ENCODE measurements around the gene ELF4. TPM values are rescaled to one million over a fixed set of nuclear protein-coding genes. Genes with fewer than 3 reads are reported as not detected.

Gene ELF4
- total RNA-seq, 1 experiment from 2014 or later: 9.0 TPM

- H3K4me3 ChIP-seq (ENCODE audit: low read depth, low read length, poor library complexity, severe bottlenecking): no peak overlapping the region
- no peaks in the 10 kb centered on the region for H3K36me3 ChIP-seq (ENCODE audit: insufficient read depth, low read length, poor library complexity, severe bottlenecking)
- H3K27ac ChIP-seq (ENCODE audit: low read depth, low read length, poor library complexity, severe bottlenecking): no peak overlapping the region
- no peaks in the 10 kb centered on the region for H3K4me1 ChIP-seq (ENCODE audit: insufficient read depth, low read length, poor library complexity, severe bottlenecking)
- no TSS peak for BruUV-seq (replicated peaks)
- TF ChIP-seq CTCF (conservative IDR thresholded peaks at IDR 0.05; ENCODE audit: low read depth, low read length): no peak
- POLR2A ChIA-PET (ENCODE audit: low non-redundant PET): no interaction called here
- H3K9me3 ChIP-seq (ENCODE audit: low read depth, low read length, poor library complexity, severe bottlenecking): no peaks in the 10 kb centered on the region
- CTCF ChIA-PET: no interaction called here
- intact Hi-C loops (cut with micrococcal nuclease; ENCODE audit: unreplicated experiment): no loop called here
- H3K27me3 ChIP-seq (replicated peaks; ENCODE audit: insufficient read depth, low read depth, low read length, poor library complexity): no peaks in the 10 kb centered on the region
- DNase-seq (ENCODE audit: low spot score): no peak
Observed at GRCh38 chrX:130081421-130082045, 28.8 kb downstream of the ELF4 start.

- CTCF ChIA-PET: no interaction called here
- TF ChIP-seq CTCF (conservative IDR thresholded peaks at IDR 0.05; ENCODE audit: low read depth, low read length): no peak
- no peak for TF ChIP-seq EZH2 (IDR thresholded peaks at IDR 0.05; ENCODE audit: borderline replicate concordance, low read depth, low read length, poor library complexity, severe bottlenecking)
- Histone ChIP-seq H3K27ac (ENCODE audit: low read depth, low read length, poor library complexity, severe bottlenecking) (no peak overlapping the region), H3K4me1 (ENCODE audit: insufficient read depth, low read length, poor library complexity, severe bottlenecking) (no peaks in the 10 kb centered on the region), H3K4me3 (ENCODE audit: low read depth, low read length, poor library complexity, severe bottlenecking) (no peak overlapping the region), H3K27me3 (replicated peaks; ENCODE audit: insufficient read depth, low read depth, low read length, poor library complexity) (no peaks in the 10 kb centered on the region), H3K9me3 (ENCODE audit: low read depth, low read length, poor library complexity, severe bottlenecking) (no peaks in the 10 kb centered on the region), H3K36me3 (ENCODE audit: insufficient read depth, low read length, poor library complexity, severe bottlenecking) (no peaks in the 10 kb centered on the region)
- POLR2A ChIA-PET (ENCODE audit: low non-redundant PET): no interaction called here
- DNase-seq (ENCODE audit: low spot score): no peak
- intact Hi-C loops (cut with micrococcal nuclease; ENCODE audit: unreplicated experiment): loop anchor here (1.0 kb wide), 1 partner anchor 111 kb away; no protein-coding TSS in a partner anchor
- no TSS peak for BruUV-seq (replicated peaks)
Observed at GRCh38 chrX:130080791-130081367, 29.4 kb downstream of the ELF4 start.

GRCh38 chrX:130079824-130080406 is 30.4 kb downstream of the ELF4 start:
- ChIA-PET CTCF (interaction anchor here (0.6 to 1.1 kb wide), 9 partner anchors 16 to 837 kb away, joined by 3 to 9 read pairs (median 5); partner anchors contain the start of gene AIFM1), POLR2A (ENCODE audit: low non-redundant PET) (no interaction called here)
- H3K4me3 ChIP-seq (ENCODE audit: low read depth, low read length, poor library complexity, severe bottlenecking): no peak overlapping the region
- peak; percentile 78 for DNase-seq (ENCODE audit: low spot score)
- intact Hi-C loops (cut with micrococcal nuclease; ENCODE audit: unreplicated experiment): loop anchor here (1.0 kb wide), 1 partner anchor 112 kb away; no protein-coding TSS in a partner anchor
- BruUV-seq (replicated peaks): no TSS peak
- no peaks in the 10 kb centered on the region for H3K9me3 ChIP-seq (ENCODE audit: low read depth, low read length, poor library complexity, severe bottlenecking)
- peak; percentile 79 for TF ChIP-seq CTCF (conservative IDR thresholded peaks at IDR 0.05; ENCODE audit: low read depth, low read length)
- TF ChIP-seq EZH2 (IDR thresholded peaks at IDR 0.05; ENCODE audit: borderline replicate concordance, low read depth, low read length, poor library complexity, severe bottlenecking): no peak
- no peaks in the 10 kb centered on the region for H3K36me3 ChIP-seq (ENCODE audit: insufficient read depth, low read length, poor library complexity, severe bottlenecking)
- H3K27ac ChIP-seq (ENCODE audit: low read depth, low read length, poor library complexity, severe bottlenecking): no peak overlapping the region
- H3K4me1 ChIP-seq (ENCODE audit: insufficient read depth, low read length, poor library complexity, severe bottlenecking): no peaks in the 10 kb centered on the region
- no peaks in the 10 kb centered on the region for H3K27me3 ChIP-seq (replicated peaks; ENCODE audit: insufficient read depth, low read depth, low read length, poor library complexity)
